ENCODE results near the gene CDHR3. TPM values are rescaled to one million over a fixed set of nuclear protein-coding genes. Genes with fewer than 3 reads are reported as not detected.

Gene CDHR3
- total and polyA plus RNA-seq, 9 of the 15 experiments (the other 6 are each of a cell fraction or from before 2014, with no cell fraction given): 0.03 to 0.66 (median 0.24) TPM; not detected in 1

GRCh38 chr7:106050002-106050745, 87.1 kb downstream of the CDHR3 start (continued):
- TF ChIP-seq CEBPB (tag; IDR thresholded peaks at IDR 0.05) (peak; percentile 93), MCM5 (IDR thresholded peaks at IDR 0.05; ENCODE audit: low read depth) (no peak), MNT (conservative IDR thresholded peaks at IDR 0.05) (no peak), CHD1 (IDR thresholded peaks at IDR 0.05; ENCODE audit: low read length) (no peak), RBM15 (IDR thresholded peaks at IDR 0.05; ENCODE audit: insufficient read depth, low read length) (no peak), ZNF263 (CRISPR knock-in tag; IDR thresholded peaks at IDR 0.05; ENCODE audit: borderline replicate concordance) (peak; percentile 55; the same call in 1 of the 2 replicates), HLTF (IDR thresholded peaks at IDR 0.05) (no peak), MXI1 (IDR thresholded peaks at IDR 0.05; ENCODE audit: low read depth, low read length) (no peak), CEBPG (CRISPR knock-in tag; IDR thresholded peaks at IDR 0.05) (0 out of 2 replicates have a peak, but pooled peaks have one; percentile 28), CEBPG (tag; conservative IDR thresholded peaks at IDR 0.05 in 1 of 2, IDR thresholded peaks at IDR 0.05 in 1 of 2) (peak; percentile 72 to 83), SUPT5H (IDR thresholded peaks at IDR 0.05) (no peak), NEUROD1 (IDR thresholded peaks at IDR 0.05; ENCODE audit: borderline replicate concordance, low read depth, low read length, partially characterized antibody) (peak; percentile 21), NONO (IDR thresholded peaks at IDR 0.05; ENCODE audit: low read depth in 2 of 2, low read length in 1 of 2) (no peak), PYGO2 (tag; IDR thresholded peaks at IDR 0.05) (no peak), ZBTB2 (IDR thresholded peaks at IDR 0.05) (no peak), GTF2E2 (tag; IDR thresholded peaks at IDR 0.05) (no peak), ZNF830 (CRISPR knock-in tag; IDR thresholded peaks at IDR 0.05) (no peak), LARP7 (IDR thresholded peaks at IDR 0.05) (no peak), THAP12 (CRISPR knock-in tag; IDR thresholded peaks at IDR 0.05) (no peak), TFAP4 (CRISPR knock-in tag; IDR thresholded peaks at IDR 0.05; ENCODE audit: borderline replicate concordance) (peak; percentile 44; the same call in 1 of the 2 replicates), ZNF174 (CRISPR knock-in tag; IDR thresholded peaks at IDR 0.05) (no peak), POLR2G (IDR thresholded peaks at IDR 0.05; ENCODE audit: low read depth, low read length) (no peak), THRAP3 (IDR thresholded peaks at IDR 0.05; ENCODE audit: borderline replicate concordance) (no peak)

Measured in K562 (cell line).